SK-N-SH (cell line): Measurements from ENCODE around the gene MTREX. TPM values are rescaled to one million over a fixed set of nuclear protein-coding genes. Genes with fewer than 3 reads are reported as not detected.

Experiments used
- CTCF ChIA-PET: fragments of 300-600, 350-600 bp; formaldehyde crosslinking; extraction: SDS; loops from one replicate; lab custom pipeline; 2021; lab: Yijun Ruan, JAX
- POLR2A ChIA-PET: fragments of 350-600 bp; sonication (Branson Sonifier 250); formaldehyde crosslinking; extraction: SDS; loops from one replicate; lab custom pipeline; 2020; ENCODE audit warnings: antibody characterized with exemption, inconsistent platforms; lab: Yijun Ruan, JAX
- DNase-seq: peaks from one replicate; pipeline ENCODE4 v3.0.0; 2012
- H2AFZ ChIP-seq: fragments of 200-600 bp; sonication (generic); 2 replicates; pipeline ENCODE4 v1.8.1; 2016; ENCODE audit warnings: antibody characterized with exemption, mild to moderate bottlenecking, low read depth
- H3F3A ChIP-seq: fragments of 200-600 bp; sonication (generic); replicated peaks from 2 replicates; pipeline ENCODE3; 2016; ENCODE audit warnings: antibody characterized with exemption, mild to moderate bottlenecking; ENCODE audit not compliant: insufficient read depth
- H3K27ac ChIP-seq, 2 experiments: fragments of 200-500 bp in 1 of 2; fragments of 200-600 bp in 1 of 2; sonication (Bioruptor generic) in 1 of 2; sonication (generic), shearing (Covaris generic) in 1 of 2; 2 replicates each; pipeline versions ENCODE4 v1.5.1 to v1.6.1; 2014 to 2016; ENCODE audit warnings: low read depth in 2 of 2, inconsistent platforms in 1 of 2, low read length in 1 of 2, mild to moderate bottlenecking in 1 of 2, mixed read lengths in 1 of 2
- H3K27me3 ChIP-seq: fragments of 200-600 bp; sonication (generic), shearing (Covaris generic); 2 replicates; pipeline ENCODE4 v1.6.1; 2016; ENCODE audit warnings: mixed run types; ENCODE audit not compliant: insufficient read depth
- H3K36me3 ChIP-seq, 2 experiments: fragments of 200-500 bp in 1 of 2; fragments of 200-600 bp in 1 of 2; sonication (Bioruptor generic) in 1 of 2; sonication (generic) in 1 of 2; replicated peaks in 1 of 2; 2 replicates each; pipeline versions ENCODE3 to v1.5.1; 2014 to 2016; ENCODE audit warnings: low read length in 1 of 2, mild to moderate bottlenecking in 1 of 2; ENCODE audit not compliant: insufficient read depth in 2 of 2, control insufficient read depth in 1 of 2
- H3K4me1 ChIP-seq, 2 experiments: fragments of 200-500 bp in 1 of 2; fragments of 200-600 bp in 1 of 2; sonication (Bioruptor generic) in 1 of 2; sonication (generic), shearing (Covaris generic) in 1 of 2; 2 replicates each; pipeline versions ENCODE4 v1.5.1 to v1.6.1; 2014 to 2016; ENCODE audit warnings: low read depth in 1 of 2, low read length in 1 of 2, mixed run types in 1 of 2; ENCODE audit not compliant: insufficient read depth in 2 of 2, control insufficient read depth in 1 of 2
- H3K4me2 ChIP-seq: fragments of 200-600 bp; sonication (generic), shearing (Covaris generic); 2 replicates; pipeline ENCODE4 v1.6.1; 2017; ENCODE audit warnings: mixed run types
- H3K4me3 ChIP-seq, 2 experiments: fragments of 200-500 bp in 1 of 2; fragments of 200-600 bp in 1 of 2; sonication (Bioruptor generic) in 1 of 2; sonication (generic), shearing (Covaris generic) in 1 of 2; 2 replicates each; pipeline versions ENCODE4 v1.5.1 to v1.8.1; 2014 to 2016; ENCODE audit warnings: low read depth in 2 of 2, inconsistent platforms in 1 of 2, low read length in 1 of 2, mild to moderate bottlenecking in 1 of 2, mixed read lengths in 1 of 2, moderate library complexity in 1 of 2
- H3K79me2 ChIP-seq: fragments of 200-600 bp; sonication (generic); 2 replicates; pipeline ENCODE4 v1.8.1; 2017; ENCODE audit warnings: mild to moderate bottlenecking; ENCODE audit not compliant: insufficient read depth
- H3K9ac ChIP-seq: fragments of 200-600 bp; sonication (generic); 2 replicates; pipeline ENCODE4 v1.6.1; 2017; ENCODE audit warnings: mixed run types
- H3K9me2 ChIP-seq: fragments of 200-600 bp; sonication (generic); 2 replicates; pipeline ENCODE4 v1.6.1; 2017; ENCODE audit warnings: mixed run types
- H3K9me3 ChIP-seq: fragments of 200-600 bp; sonication (generic); 2 replicates; pipeline ENCODE4 v1.6.1; 2017; ENCODE audit warnings: mixed run types, mild to moderate bottlenecking, moderate library complexity
- H4K20me1 ChIP-seq: fragments of 200-600 bp; sonication (generic); 2 replicates; pipeline ENCODE4 v1.6.1; 2017; ENCODE audit warnings: mild to moderate bottlenecking, mixed run types; ENCODE audit not compliant: insufficient read depth
- EZH2phosphoT487 ChIP-seq: fragments of 200-600 bp; sonication (generic); IDR thresholded peaks from 2 replicates; pipeline ENCODE4 v1.6.1; 2017; ENCODE audit warnings: low read depth, mixed run types, mild to moderate bottlenecking, antibody characterized with exemption, moderate library complexity, borderline replicate concordance
- FOXM1 ChIP-seq: IDR thresholded peaks from 2 replicates; pipeline ENCODE4 v1.4.0; 2012; ENCODE audit warnings: low read depth, mild to moderate bottlenecking
- IRF3 ChIP-seq: fragments of 150-350 bp; IDR thresholded peaks from 2 replicates; pipeline ENCODE4 v1.6.1; 2016; ENCODE audit warnings: mild to moderate bottlenecking, low read depth, low read length
- JUND ChIP-seq: IDR thresholded peaks from 2 replicates; pipeline ENCODE4 v1.4.0; 2012
- MAX ChIP-seq: IDR thresholded peaks from 2 replicates; pipeline ENCODE4 v1.4.0; 2012; ENCODE audit warnings: low read depth
- NRF1 ChIP-seq: IDR thresholded peaks from 2 replicates; pipeline ENCODE4 v1.6.1; 2012; ENCODE audit warnings: low read depth, mild to moderate bottlenecking, low read length
- POLR2AphosphoS5 ChIP-seq: IDR thresholded peaks from 2 replicates; pipeline ENCODE4 v1.6.1; 2012; ENCODE audit warnings: low read depth, low read length
- REST ChIP-seq: IDR thresholded peaks from 2 replicates; pipeline ENCODE4 v1.6.1; 2012; ENCODE audit warnings: mild to moderate bottlenecking, low read depth, low read length, moderate library complexity
- RFX5 ChIP-seq: IDR thresholded peaks from 2 replicates; pipeline ENCODE4 v1.6.1; 2012; ENCODE audit warnings: mild to moderate bottlenecking, improper control_type of control experiment, low read length
- TCF12 ChIP-seq: IDR thresholded peaks from 2 replicates; pipeline ENCODE4 v1.4.0; 2012
- TEAD4 ChIP-seq: IDR thresholded peaks from 2 replicates; pipeline ENCODE4 v1.4.0; 2012; ENCODE audit warnings: mild to moderate bottlenecking, borderline replicate concordance; ENCODE audit not compliant: insufficient read depth
- USF1 ChIP-seq: IDR thresholded peaks from 2 replicates; pipeline ENCODE4 v1.4.0; 2012; ENCODE audit warnings: low read depth, borderline replicate concordance
- USF2 ChIP-seq: fragments of 150-350 bp; IDR thresholded peaks from 2 replicates; pipeline ENCODE4 v1.6.1; 2017; ENCODE audit warnings: antibody characterized with exemption, low read length, low read depth, borderline replicate concordance
- ZBTB33 ChIP-seq: IDR thresholded peaks from 2 replicates; pipeline ENCODE4 v1.4.0; 2012; ENCODE audit warnings: low read depth, borderline replicate concordance
- WGBS: methylation state at CpG from one replicate; pipeline ENCODE4 v1.1.6; 2017; ENCODE audit warnings: low lambda C conversion rate; 5-methylcytosine and 5-hydroxymethylcytosine counted together
- polyA plus RNA-seq, 3 experiments: library from polyadenylated mRNA; depleted of rRNA; stranded (reverse); fragments of >200 nt; gene quantifications; 2 replicates each; pipeline ENCODE4 v1.2.3, GENCODE V29; 2012

Gene MTREX
- polyA plus RNA-seq, 1 of the 3 experiments (the other 2 are of a cell fraction): 11.2 TPM

- Histone ChIP-seq H3K9ac (peak overlapping the region; percentile 29; the same call in 1 of the 2 replicates), H3K27ac (peak overlapping the region; percentile 78 to 90), H3F3A (peaks cover 32% of the 10 kb centered on the region), H3K4me2 (peak overlapping the region; percentile 49; the same call in 1 of the 2 replicates), H3K9me3 (no peaks in the 10 kb centered on the region), H2AFZ (no peak overlapping the region), H3K9me2 (no peaks in the 10 kb centered on the region), H3K36me3 (peaks cover 0 to 8% of the 10 kb centered on the region in 2 experiments), H3K27me3 (no peaks in the 10 kb centered on the region), H3K4me1 (peaks cover 31 to 32% of the 10 kb centered on the region in 2 experiments), H4K20me1 (no peaks in the 10 kb centered on the region), H3K4me3 (peak overlapping the region in 1 of 2 experiments; percentile 40; a peak in 1 of 4 replicates), H3K79me2 (0 out of 2 replicates have a peak, but pooled peaks cover 6% of the 10 kb centered on the region)
- ChIA-PET POLR2A (no interaction called here), CTCF (no interaction called here)
- no peak for DNase-seq
- TF ChIP-seq IRF3: no peak
- no peak for TF ChIP-seq REST
- TF ChIP-seq TEAD4: no peak
- no peak for TF ChIP-seq ZBTB33
- no peak for TF ChIP-seq USF2
- no peak for TF ChIP-seq FOXM1
- 68% methylated on average over 2 of the region's 2 CpGs for WGBS
Measured at GRCh38 chr5:55437859-55438206, 130.0 kb downstream of the MTREX start.

- H3K79me2 ChIP-seq: 0 out of 2 replicates have a peak, but pooled peaks cover 6% of the 10 kb centered on the region
- no peak for DNase-seq
- no peak for TF ChIP-seq POLR2AphosphoS5
- TF ChIP-seq MAX: no peak
- no peak for TF ChIP-seq USF1
- no peak for TF ChIP-seq RFX5
- TF ChIP-seq JUND: no peak
- TF ChIP-seq EZH2phosphoT487: no peak
- TF ChIP-seq REST: no peak
- no peak for TF ChIP-seq NRF1
- TF ChIP-seq TCF12: no peak
Measured at GRCh38 chr5:55438998-55439397, 131.2 kb downstream of the MTREX start.

More at GRCh38 chr5:55438998-55439397, 131.2 kb downstream of the MTREX start:
- Histone ChIP-seq H3K27ac (peak overlapping the region; percentile 77 to 78), H2AFZ (no peak overlapping the region), H3K9ac (no peak overlapping the region), H3K4me3 (no peak overlapping the region), H3K4me1 (peaks cover 31 to 32% of the 10 kb centered on the region in 2 experiments), H3K27me3 (no peaks in the 10 kb centered on the region), H3F3A (peaks cover 32% of the 10 kb centered on the region), H3K9me3 (no peaks in the 10 kb centered on the region), H4K20me1 (no peaks in the 10 kb centered on the region), H3K9me2 (no peaks in the 10 kb centered on the region), H3K36me3 (peaks cover 0 to 7% of the 10 kb centered on the region in 2 experiments), H3K4me2 (no peak overlapping the region)
- CTCF ChIA-PET: interaction anchor here (1.4 kb wide), 1 partner anchor 17 kb away, joined by 3 read pairs; no protein-coding TSS in a partner anchor
- POLR2A ChIA-PET: no interaction called here
- WGBS: 93% methylated on average over 4 of the region's 4 CpGs
